ENCODE measurements around the gene ACTN1. TPM values are rescaled to one million over a fixed set of nuclear protein-coding genes. Genes with fewer than 3 reads are reported as not detected.
A peak's percentile ranks its signal among the peaks of the same experiment; 100 is the strongest.

ACTN1 gene
- polyA plus RNA-seq, 3 donors = 41.4 to 75.0 (median 69.4) TPM

GRCh38 chr14:68936476-68936875 lies 42.6 kb downstream of the ACTN1 start:
- no peaks in the 10 kb centered on the region for H4K20me1 ChIP-seq (ENCODE audit: insufficient read depth, low read length)
- H3K36me3 ChIP-seq (replicated peaks in 1 of 2; ENCODE audit: control insufficient read depth in 1 of 2, insufficient read depth in 2 of 2, low read length in 2 of 2) = peaks cover 0 to 13% of the 10 kb centered on the region in 2 donors
- no peak overlapping the region for H3K9ac ChIP-seq (ENCODE audit: insufficient read depth, low read length, poor library complexity, severe bottlenecking)
- H2AFZ ChIP-seq (ENCODE audit: insufficient read depth, low read depth, low read length, poor library complexity, severe bottlenecking) = no peak overlapping the region
- no peak overlapping the region for H3K4me3 Mint-ChIP-seq
- WGBS (ENCODE audit: insufficient coverage) = 98% methylated on average over 6 of the region's 8 CpGs
- H3K4me1 ChIP-seq (ENCODE audit: control insufficient read depth in 1 of 2, insufficient read depth in 2 of 2, low read length in 2 of 2) = peaks cover 55 to 68% of the 10 kb centered on the region in 2 donors
- H3K36me3 Mint-ChIP-seq = peaks cover 17 to 44% of the 10 kb centered on the region in 2 donors
- TF ChIP-seq CTCF (IDR thresholded peaks at IDR 0.05) = no peak
- DNase-seq = no peak
- H3K27me3 Mint-ChIP-seq (ENCODE audit: low read depth in 3 of 3) = peaks cover 0 to 1% (median 0%) of the 10 kb centered on the region in 3 donors
- H3K27ac Mint-ChIP-seq = peak overlapping the region in 5 of 7 donors; percentile 4 to 88 (median 63)
- peaks cover 83% of the 10 kb centered on the region for H3K4me1 Mint-ChIP-seq
- H3K4me2 ChIP-seq (replicated peaks; ENCODE audit: extremely low read depth, low read length, poor library complexity, severe bottlenecking) = no peak overlapping the region
- H3K9me3 Mint-ChIP-seq = no peaks in the 10 kb centered on the region
- intact Hi-C loops (cut with micrococcal nuclease) = no loop called here
- peaks cover 98% of the 10 kb centered on the region for H3K79me2 ChIP-seq (ENCODE audit: insufficient read depth, low read length)
- H3K4me3 ChIP-seq (replicated peaks in 1 of 3; ENCODE audit: low read depth in 2 of 3, low read length in 3 of 3) = no peak overlapping the region
- H3K27ac ChIP-seq (ENCODE audit: low read depth in 1 of 2, low read length in 2 of 2) = peak overlapping the region in 1 of 2 donors; percentile 78
- no peaks in the 10 kb centered on the region for H3K9me3 ChIP-seq (replicated peaks in 1 of 2; ENCODE audit: control insufficient read depth in 1 of 2, insufficient read depth in 1 of 2, low read length in 2 of 2)
- H3K27me3 ChIP-seq (ENCODE audit: control insufficient read depth in 2 of 2, insufficient read depth in 2 of 2, low read length in 2 of 2) = no peaks in the 10 kb centered on the region

GRCh38 chr14:68935761-68936214 lies 43.3 kb downstream of the ACTN1 start:
- H3K9me3 Mint-ChIP-seq = no peaks in the 10 kb centered on the region
- Histone ChIP-seq H3K27me3 (ENCODE audit: control insufficient read depth in 2 of 2, insufficient read depth in 2 of 2, low read length in 2 of 2) (no peaks in the 10 kb centered on the region), H4K20me1 (ENCODE audit: insufficient read depth, low read length) (no peaks in the 10 kb centered on the region), H3K4me2 (replicated peaks; ENCODE audit: extremely low read depth, low read length, poor library complexity, severe bottlenecking) (no peak overlapping the region), H3K36me3 (replicated peaks in 1 of 2; ENCODE audit: control insufficient read depth in 1 of 2, insufficient read depth in 2 of 2, low read length in 2 of 2) (peaks cover 0 to 13% of the 10 kb centered on the region in 2 donors), H3K9me3 (replicated peaks in 1 of 2; ENCODE audit: control insufficient read depth in 1 of 2, insufficient read depth in 1 of 2, low read length in 2 of 2) (no peaks in the 10 kb centered on the region), H2AFZ (ENCODE audit: insufficient read depth, low read depth, low read length, poor library complexity, severe bottlenecking) (no peak overlapping the region), H3K4me1 (ENCODE audit: control insufficient read depth in 1 of 2, insufficient read depth in 2 of 2, low read length in 2 of 2) (peaks cover 57 to 70% of the 10 kb centered on the region in 2 donors), H3K9ac (ENCODE audit: insufficient read depth, low read length, poor library complexity, severe bottlenecking) (no peak overlapping the region), H3K79me2 (ENCODE audit: insufficient read depth, low read length) (peaks cover 98% of the 10 kb centered on the region), H3K27ac (ENCODE audit: low read depth in 1 of 2, low read length in 2 of 2) (peak overlapping the region in 1 of 2 donors; percentile 50), H3K4me3 (replicated peaks in 1 of 3; ENCODE audit: low read depth in 2 of 3, low read length in 3 of 3) (no peak overlapping the region)
- H3K27me3 Mint-ChIP-seq (ENCODE audit: low read depth in 3 of 3) = peaks cover 0 to 1% (median 0%) of the 10 kb centered on the region in 3 donors
- peak overlapping the region; percentile 49 to 97 (median 75) for H3K27ac Mint-ChIP-seq
- DNase-seq = no peak
- TF ChIP-seq CTCF (IDR thresholded peaks at IDR 0.05) = no peak
- peaks cover 84% of the 10 kb centered on the region for H3K4me1 Mint-ChIP-seq
- intact Hi-C loops (cut with micrococcal nuclease) = no loop called here
- H3K36me3 Mint-ChIP-seq = peaks cover 22 to 48% of the 10 kb centered on the region in 2 donors
- 100% methylated on average over 2 of the region's 6 CpGs for WGBS (ENCODE audit: insufficient coverage)
- H3K4me3 Mint-ChIP-seq = no peak overlapping the region

All from CD14-positive monocyte (primary cell).